ENCODE data around the gene C15orf40. TPM values are rescaled to one million over a fixed set of nuclear protein-coding genes. Genes with fewer than 3 reads are reported as not detected.
"Not testable (repeated sequence)": the region's sequence is repeated elsewhere in the genome, so short reads cannot be mapped to it uniquely, and the experiment has no call there.

Gene C15orf40
- total RNA-seq = 14.2 TPM

GRCh38 chr15:83011271-83012075 lies at the start of gene C15orf40:
Gene C15orf40, minus strand, starts transcription at chr15:83011639. Its CDS starts 32 bp downstream, at chr15:83011607.
- Histone ChIP-seq H3K9me3 (ENCODE audit: low read depth, low read length) (no peaks in the 10 kb centered on the region), H3K4me3 (ENCODE audit: low read length) (peak within 1 kb of the TSS; percentile 92), H3K27me3 (ENCODE audit: insufficient read depth, low read length) (no peaks in the 10 kb centered on the region), H3K4me1 (ENCODE audit: insufficient read depth, low read length) (peaks cover 26% of the 10 kb centered on the region)

DNA sequence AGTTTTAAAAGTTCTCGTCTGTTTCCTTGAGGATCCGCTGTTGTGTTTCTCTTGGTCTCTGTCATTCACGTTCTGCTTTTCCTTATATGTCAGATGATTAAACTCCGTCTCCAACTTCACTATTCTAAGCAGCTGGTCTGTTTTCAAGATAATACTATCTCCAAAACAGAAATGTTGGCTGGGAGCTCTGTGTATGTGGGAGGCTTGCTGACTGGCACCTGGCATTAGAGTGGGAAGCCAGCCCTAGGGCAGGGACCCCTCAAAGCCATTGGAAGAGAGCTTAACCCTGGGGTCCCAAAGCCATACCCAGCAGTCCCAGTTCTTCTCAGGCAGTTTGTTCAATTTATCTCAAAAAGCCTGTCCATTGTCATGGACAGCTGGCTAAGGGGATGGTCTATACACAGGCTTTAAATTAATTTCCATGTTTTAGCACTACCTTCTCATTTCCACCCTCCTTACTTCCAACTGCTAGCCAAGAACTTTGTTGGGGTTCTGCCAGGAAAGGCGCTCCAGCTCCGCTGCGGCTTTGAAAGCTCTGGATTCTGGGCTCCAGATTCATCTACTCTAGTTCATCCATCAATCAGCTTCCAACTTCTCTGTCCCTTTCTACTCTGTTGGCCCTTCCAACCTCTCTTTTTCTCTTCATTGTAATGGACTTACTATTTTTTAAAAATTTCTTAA lies 46.4 kb upstream of the C15orf40 start:
- H3K9me3 ChIP-seq (ENCODE audit: low read depth, low read length) = no peaks in the 10 kb centered on the region
- H3K4me1 ChIP-seq (ENCODE audit: insufficient read depth, low read length) = peaks cover 14% of the 10 kb centered on the region
- no peak overlapping the region for H3K4me3 ChIP-seq (ENCODE audit: low read length)
- no peaks in the 10 kb centered on the region for H3K27me3 ChIP-seq (ENCODE audit: insufficient read depth, low read length)

DNA sequence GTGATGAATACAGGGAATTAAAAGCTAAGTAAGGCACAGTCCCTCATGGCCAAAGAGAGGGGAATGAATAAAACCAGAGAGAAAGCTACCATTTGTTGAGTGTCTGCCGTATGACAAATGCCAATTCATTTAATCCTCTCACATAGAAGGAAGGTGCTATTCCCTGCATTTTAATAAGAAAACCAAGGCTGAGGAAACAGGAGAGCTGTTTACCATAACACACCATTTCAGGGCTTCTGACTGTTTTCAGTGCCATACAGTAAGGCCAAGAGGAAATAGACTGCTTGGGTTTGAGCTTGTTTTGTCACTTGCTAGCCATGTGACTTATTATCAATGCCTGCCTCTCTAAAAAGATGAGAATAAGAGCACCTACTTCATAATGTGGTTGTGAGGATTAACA lies 45.6 kb upstream of the C15orf40 start:
- no peaks in the 10 kb centered on the region for H3K9me3 ChIP-seq (ENCODE audit: low read depth, low read length)
- no peak overlapping the region for H3K4me3 ChIP-seq (ENCODE audit: low read length)
- peaks cover 6% of the 10 kb centered on the region for H3K4me1 ChIP-seq (ENCODE audit: insufficient read depth, low read length)
- no peaks in the 10 kb centered on the region for H3K27me3 ChIP-seq (ENCODE audit: insufficient read depth, low read length)

DNA sequence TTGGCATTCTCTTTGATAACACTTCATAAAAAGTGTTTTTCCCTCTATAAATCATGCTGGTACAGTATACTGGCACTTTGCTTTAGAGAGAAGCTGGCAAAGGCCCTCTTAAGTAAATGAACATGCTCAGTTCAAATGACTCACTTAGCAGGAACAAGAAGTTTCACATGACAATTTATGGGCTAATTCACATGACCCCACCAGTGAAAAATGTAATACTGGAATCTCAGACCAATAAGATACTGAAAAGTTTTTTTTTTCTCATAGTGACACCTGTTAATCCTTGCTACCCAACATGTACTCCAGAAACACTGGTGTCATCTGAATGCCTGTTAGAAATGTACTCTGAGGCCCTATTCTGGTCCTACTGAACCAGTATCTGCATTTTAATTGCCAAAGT lies 41.7 kb upstream of the C15orf40 start:
- no peaks in the 10 kb centered on the region for H3K27me3 ChIP-seq (ENCODE audit: insufficient read depth, low read length)
- no peak overlapping the region for H3K4me3 ChIP-seq (ENCODE audit: low read length)
- H3K9me3 ChIP-seq (ENCODE audit: low read depth, low read length) = no peaks in the 10 kb centered on the region
- H3K4me1 ChIP-seq (ENCODE audit: insufficient read depth, low read length) = no peaks in the 10 kb centered on the region

GRCh38 chr15:83046558-83047127 lies 35.2 kb upstream of the C15orf40 start:
- Histone ChIP-seq H3K4me3 (ENCODE audit: low read length) (no peak overlapping the region), H3K27me3 (ENCODE audit: insufficient read depth, low read length) (no peaks in the 10 kb centered on the region), H3K4me1 (ENCODE audit: insufficient read depth, low read length) (no peaks in the 10 kb centered on the region), H3K9me3 (ENCODE audit: low read depth, low read length) (no peaks in the 10 kb centered on the region)

GRCh38 chr15:83044156-83044555 lies 32.7 kb upstream of the C15orf40 start:
- no peaks in the 10 kb centered on the region for H3K27me3 ChIP-seq (ENCODE audit: insufficient read depth, low read length)

GRCh38 chr15:83039206-83039605 lies 27.8 kb upstream of the C15orf40 start:
- Histone ChIP-seq H3K9me3 (ENCODE audit: low read depth, low read length) (no peaks in the 10 kb centered on the region), H3K27me3 (ENCODE audit: insufficient read depth, low read length) (no peaks in the 10 kb centered on the region), H3K4me3 (ENCODE audit: low read length) (no peak overlapping the region), H3K4me1 (ENCODE audit: insufficient read depth, low read length) (no peaks in the 10 kb centered on the region)

More at GRCh38 chr15:83044156-83044555, 32.7 kb upstream of the C15orf40 start:
- Histone ChIP-seq H3K4me3 (ENCODE audit: low read length) (no peak overlapping the region), H3K4me1 (ENCODE audit: insufficient read depth, low read length) (no peaks in the 10 kb centered on the region), H3K9me3 (ENCODE audit: low read depth, low read length) (no peaks in the 10 kb centered on the region)

DNA sequence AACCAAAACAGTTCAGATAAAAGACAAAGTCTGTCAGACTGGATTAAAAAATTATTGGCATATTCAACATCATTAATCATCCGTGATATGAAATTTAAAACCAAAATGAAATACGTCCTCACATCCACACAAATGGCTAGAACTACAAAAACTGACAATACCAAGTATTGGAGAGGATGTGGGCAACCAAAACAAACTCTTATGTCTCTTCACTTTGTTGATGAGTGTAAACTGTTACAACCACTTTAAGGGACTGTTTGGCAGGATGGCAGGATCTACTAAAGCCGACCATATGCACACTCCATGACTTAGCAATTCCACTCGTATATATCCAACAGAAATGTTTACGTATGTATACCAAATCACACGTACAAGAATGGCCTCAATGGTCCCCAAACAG lies 24.8 kb upstream of the C15orf40 start:
- no peaks in the 10 kb centered on the region for H3K9me3 ChIP-seq (ENCODE audit: low read depth, low read length)
- H3K4me3 ChIP-seq (ENCODE audit: low read length) = no peak overlapping the region
- H3K4me1 ChIP-seq (ENCODE audit: insufficient read depth, low read length) = no peaks in the 10 kb centered on the region
- H3K27me3 ChIP-seq (ENCODE audit: insufficient read depth, low read length) = no peaks in the 10 kb centered on the region

DNA sequence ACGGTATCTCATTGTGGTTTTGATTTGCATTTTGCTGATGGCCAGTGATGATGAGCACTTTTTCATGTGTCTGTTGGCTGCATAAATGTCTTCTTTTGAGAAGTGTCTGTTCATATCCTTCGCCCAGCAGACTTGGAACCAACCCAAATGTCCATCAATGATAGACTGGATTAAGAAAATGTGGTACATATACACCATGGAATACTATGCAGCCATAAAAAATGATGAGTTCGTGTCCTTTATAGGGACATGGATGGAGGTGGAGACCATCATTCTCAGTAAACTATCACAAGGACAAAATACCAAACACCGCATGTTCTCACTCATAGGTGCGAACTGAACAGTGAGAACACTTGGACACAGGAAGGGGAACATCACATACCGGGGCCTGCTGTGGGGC lies 19.8 kb upstream of the C15orf40 start:
- H3K4me1 ChIP-seq (ENCODE audit: insufficient read depth, low read length); H3K27me3 ChIP-seq (ENCODE audit: insufficient read depth, low read length); H3K9me3 ChIP-seq (ENCODE audit: low read depth, low read length); H3K4me3 ChIP-seq (ENCODE audit: low read length): not testable (repeated sequence)

GRCh38 chr15:83030021-83030420 lies 18.6 kb upstream of the C15orf40 start:
- Histone ChIP-seq H3K9me3 (ENCODE audit: low read depth, low read length) (no peaks in the 10 kb centered on the region), H3K27me3 (ENCODE audit: insufficient read depth, low read length) (no peaks in the 10 kb centered on the region), H3K4me3 (ENCODE audit: low read length) (no peak overlapping the region), H3K4me1 (ENCODE audit: insufficient read depth, low read length) (no peaks in the 10 kb centered on the region)

- no peaks in the 10 kb centered on the region for H3K9me3 ChIP-seq (ENCODE audit: low read depth, low read length)
- H3K4me3 ChIP-seq (ENCODE audit: low read length) = no peak overlapping the region
- no peaks in the 10 kb centered on the region for H3K4me1 ChIP-seq (ENCODE audit: insufficient read depth, low read length)
- H3K27me3 ChIP-seq (ENCODE audit: insufficient read depth, low read length) = no peaks in the 10 kb centered on the region
These were observed 7.0 kb upstream of the C15orf40 start for GRCh38 chr15:83018436-83018835.

GRCh38 chr15:83016906-83017305 lies 5.5 kb upstream of the C15orf40 start:
- H3K4me1 ChIP-seq (ENCODE audit: insufficient read depth, low read length) = peaks cover 11% of the 10 kb centered on the region
- H3K27me3 ChIP-seq (ENCODE audit: insufficient read depth, low read length) = no peaks in the 10 kb centered on the region
- no peak overlapping the region for H3K4me3 ChIP-seq (ENCODE audit: low read length)
- H3K9me3 ChIP-seq (ENCODE audit: low read depth, low read length) = no peaks in the 10 kb centered on the region

GRCh38 chr15:83015361-83015760 lies 3.9 kb upstream of the C15orf40 start:
- H3K9me3 ChIP-seq (ENCODE audit: low read depth, low read length) = no peaks in the 10 kb centered on the region
- peaks cover 20% of the 10 kb centered on the region for H3K4me1 ChIP-seq (ENCODE audit: insufficient read depth, low read length)
- H3K4me3 ChIP-seq (ENCODE audit: low read length) = no peak overlapping the region
- no peaks in the 10 kb centered on the region for H3K27me3 ChIP-seq (ENCODE audit: insufficient read depth, low read length)

DNA sequence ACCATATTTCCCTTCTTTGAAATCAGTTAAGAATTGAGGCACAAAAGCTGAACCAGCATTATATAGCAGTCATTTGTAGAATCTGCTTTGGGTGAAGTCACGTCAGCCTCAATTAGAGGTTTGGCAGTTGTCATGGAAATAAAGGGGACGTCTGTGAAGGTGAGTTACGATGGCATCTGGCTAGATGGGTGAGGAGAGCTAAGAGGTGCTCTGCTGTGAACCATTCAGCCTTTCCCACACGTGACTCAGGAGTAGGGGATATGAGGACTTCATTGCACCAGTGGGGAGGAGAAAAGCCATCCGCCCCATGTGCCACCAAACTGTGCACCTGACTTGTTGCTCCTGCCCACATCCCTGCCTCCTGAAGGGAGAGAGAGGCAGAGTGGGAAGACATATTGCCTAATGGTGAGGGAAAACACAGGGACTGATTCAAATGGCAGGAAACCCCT lies 2.8 kb upstream of the C15orf40 start:
- Histone ChIP-seq H3K4me3 (ENCODE audit: low read length) (no peak overlapping the region), H3K27me3 (ENCODE audit: insufficient read depth, low read length) (no peaks in the 10 kb centered on the region), H3K9me3 (ENCODE audit: low read depth, low read length) (no peaks in the 10 kb centered on the region)

GRCh38 chr15:83012636-83013035 lies 1.2 kb upstream of the C15orf40 start:
- Histone ChIP-seq H3K27me3 (ENCODE audit: insufficient read depth, low read length) (no peaks in the 10 kb centered on the region), H3K9me3 (ENCODE audit: low read depth, low read length) (no peaks in the 10 kb centered on the region), H3K4me1 (ENCODE audit: insufficient read depth, low read length) (peaks cover 26% of the 10 kb centered on the region), H3K4me3 (ENCODE audit: low read length) (no peak overlapping the region)

More for the DNA sequence above, 2.8 kb upstream of the C15orf40 start:
- H3K4me1 ChIP-seq (ENCODE audit: insufficient read depth, low read length) = peaks cover 26% of the 10 kb centered on the region
